Neural cell (in vitro differentiated cells): ENCODE results near the gene PTPRT. TPM values are rescaled to one million over a fixed set of nuclear protein-coding genes. Genes with fewer than 3 reads are reported as not detected.

Experiments
- H2AFZ ChIP-seq: fragments of 200-600, 300-800 bp; sonication (generic), shearing (Covaris generic); 2 replicates; pipeline ENCODE4 v1.6.0; 2014; ENCODE audit warnings: low read depth, mild to moderate bottlenecking, antibody characterized with exemption, low read length, moderate library complexity
- H3F3A ChIP-seq: fragments of 200-600 bp; shearing (Covaris generic); 2 replicates; pipeline ENCODE4 v1.6.1; 2016; ENCODE audit warnings: mild to moderate bottlenecking, moderate library complexity, mixed read lengths, antibody characterized with exemption, low read length; ENCODE audit not compliant: insufficient read depth, poor library complexity, severe bottlenecking
- H3K27ac ChIP-seq: fragments of 200-600, 300-800 bp; sonication (generic), shearing (Covaris generic); 2 replicates; pipeline ENCODE4 v1.5.1; 2014; ENCODE audit warnings: mild to moderate bottlenecking, low read length, moderate library complexity
- H3K27me3 ChIP-seq: fragments of 300-800, 200-600 bp; sonication (generic), shearing (Covaris generic); 2 replicates; pipeline ENCODE4 v1.6.0; 2014; ENCODE audit warnings: mild to moderate bottlenecking, low read depth, low read length, moderate library complexity; ENCODE audit not compliant: insufficient read depth
- H3K36me3 ChIP-seq: fragments of 300-800, 200-600 bp; sonication (generic), shearing (Covaris generic); 2 replicates; pipeline ENCODE4 v1.5.1; 2014; ENCODE audit warnings: mild to moderate bottlenecking, antibody characterized with exemption, low read length, moderate library complexity; ENCODE audit not compliant: insufficient read depth
- H3K4me2 ChIP-seq: fragments of 300-800, 200-600 bp; sonication (generic), shearing (Covaris generic); 2 replicates; pipeline ENCODE4 v1.6.0; 2014; ENCODE audit warnings: mild to moderate bottlenecking, low read length
- H3K4me3 ChIP-seq: fragments of 300-800, 200-600 bp; sonication (generic), shearing (Covaris generic); 2 replicates; pipeline ENCODE4 v1.5.1; 2014; ENCODE audit warnings: mild to moderate bottlenecking, low read length, moderate library complexity
- H3K79me2 ChIP-seq: fragments of 200-600 bp; shearing (Covaris generic); replicated peaks from 2 replicates; pipeline ENCODE4 v1.6.0; 2014; ENCODE audit warnings: mild to moderate bottlenecking, low read length, moderate library complexity; ENCODE audit not compliant: insufficient read depth
- H3K9ac ChIP-seq: fragments of 300-800, 200-600 bp; sonication (generic), shearing (Covaris generic); 2 replicates; pipeline ENCODE4 v1.6.1; 2016; ENCODE audit warnings: mild to moderate bottlenecking, low read length, mixed read lengths
- H3K9me2 ChIP-seq: fragments of 200-600 bp; shearing (Covaris generic); 2 replicates; pipeline ENCODE4 v1.6.1; 2016; ENCODE audit warnings: mild to moderate bottlenecking, low read length, mixed read lengths; ENCODE audit not compliant: insufficient read depth
- H3K9me3 ChIP-seq: fragments of 200-600, 300-800 bp; sonication (generic), shearing (Covaris generic); 2 replicates; pipeline ENCODE4 v1.6.1; 2016; ENCODE audit warnings: mild to moderate bottlenecking, mixed run types, low read length, moderate library complexity, mixed read lengths
- H4K20me1 ChIP-seq: fragments of 200-600 bp; shearing (Covaris generic); 2 replicates; pipeline ENCODE4 v1.6.1; 2016; ENCODE audit warnings: mild to moderate bottlenecking, mixed run types; ENCODE audit not compliant: insufficient read depth
- EP300 ChIP-seq: fragments of 450-650 bp; conservative IDR thresholded peaks from 2 replicates; pipeline ENCODE4 v1.6.1; 2014; ENCODE audit warnings: antibody characterized with exemption, mild to moderate bottlenecking, moderate library complexity; ENCODE audit not compliant: poor library complexity, severe bottlenecking
- EZH2 ChIP-seq: fragments of 200-600, 300-800 bp; shearing (Covaris generic), sonication (generic); IDR thresholded peaks from 2 replicates; pipeline ENCODE4 v1.6.1; 2014; ENCODE audit warnings: antibody characterized with exemption, low read length, borderline replicate concordance, mild to moderate bottlenecking; ENCODE audit not compliant: insufficient read depth, poor library complexity, severe bottlenecking
- MXI1 ChIP-seq: fragments of 450-650 bp; conservative IDR thresholded peaks from 2 replicates; pipeline ENCODE4 v1.6.1; 2014; ENCODE audit warnings: antibody characterized with exemption, mild to moderate bottlenecking; ENCODE audit not compliant: poor library complexity, severe bottlenecking
- POLR2AphosphoS5 ChIP-seq: IDR thresholded peaks from 2 replicates; pipeline ENCODE4 v1.6.1; 2012
- RAD21 ChIP-seq: fragments of 450-650 bp; conservative IDR thresholded peaks from 2 replicates; pipeline ENCODE4 v1.6.1; 2014; ENCODE audit warnings: antibody characterized with exemption, mild to moderate bottlenecking, moderate library complexity
- SMC3 ChIP-seq: fragments of 450-650 bp; conservative IDR thresholded peaks from 2 replicates; pipeline ENCODE4 v1.6.1; 2014; ENCODE audit warnings: antibody characterized with exemption, mild to moderate bottlenecking, moderate library complexity; ENCODE audit not compliant: poor library complexity
- TAF1 ChIP-seq: IDR thresholded peaks from 2 replicates; pipeline ENCODE4 v1.6.1; 2012; ENCODE audit warnings: low read depth
- polyA plus RNA-seq: library from polyadenylated mRNA; depleted of rRNA; stranded (reverse); fragments of >200 nt; gene quantifications from 2 replicates; pipeline ENCODE4 v1.2.3, GENCODE V29; 2014
- TF ChIP-seq, protein P1 (sequence below): fragments of 450-650 bp; IDR thresholded peaks from 2 replicates; pipeline ENCODE4 v1.5.1; 2014; ENCODE audit warnings: antibody characterized with exemption, mild to moderate bottlenecking, moderate library complexity; ENCODE audit not compliant: poor library complexity, severe bottlenecking
- TF ChIP-seq, protein P2 (sequence below): IDR thresholded peaks from 2 replicates; pipeline ENCODE4 v1.6.1; 2012; ENCODE audit warnings: borderline replicate concordance

PTPRT gene
- polyA plus RNA-seq, 1 donor from 2014 or later, result 9.2 TPM

DNA sequence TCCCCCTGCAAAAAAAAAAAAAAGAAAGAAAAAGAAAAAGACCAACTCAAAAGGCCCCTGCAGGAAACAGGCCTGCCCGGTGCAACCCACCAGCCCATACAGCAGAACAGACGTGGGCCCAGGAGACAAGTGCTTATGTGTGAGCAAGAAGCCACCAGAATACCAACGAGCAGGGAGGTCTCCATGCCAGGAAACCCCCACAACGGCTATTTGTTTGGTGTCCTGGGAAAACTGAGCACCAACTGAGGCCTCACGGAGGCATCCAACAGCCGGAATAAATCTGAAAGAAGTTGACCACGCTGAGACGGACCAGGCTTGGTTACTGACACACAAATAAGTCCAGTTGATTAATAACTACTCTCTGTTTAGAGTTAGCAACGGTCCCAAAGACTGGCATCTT, 29.7 kb downstream of the PTPRT start:
- Histone ChIP-seq H3K36me3 (no peaks in the 10 kb centered on the region), H3K9ac (no peak overlapping the region), H2AFZ (no peak overlapping the region), H4K20me1 (no peaks in the 10 kb centered on the region), H3K27me3 (no peaks in the 10 kb centered on the region), H3K79me2 (no peaks in the 10 kb centered on the region), H3K27ac (no peak overlapping the region), H3F3A (no peaks in the 10 kb centered on the region), H3K9me2 (no peaks in the 10 kb centered on the region), H3K9me3 (no peaks in the 10 kb centered on the region), H3K4me2 (no peak overlapping the region), H3K4me3 (no peak overlapping the region)
- TF ChIP-seq, protein P1, sequence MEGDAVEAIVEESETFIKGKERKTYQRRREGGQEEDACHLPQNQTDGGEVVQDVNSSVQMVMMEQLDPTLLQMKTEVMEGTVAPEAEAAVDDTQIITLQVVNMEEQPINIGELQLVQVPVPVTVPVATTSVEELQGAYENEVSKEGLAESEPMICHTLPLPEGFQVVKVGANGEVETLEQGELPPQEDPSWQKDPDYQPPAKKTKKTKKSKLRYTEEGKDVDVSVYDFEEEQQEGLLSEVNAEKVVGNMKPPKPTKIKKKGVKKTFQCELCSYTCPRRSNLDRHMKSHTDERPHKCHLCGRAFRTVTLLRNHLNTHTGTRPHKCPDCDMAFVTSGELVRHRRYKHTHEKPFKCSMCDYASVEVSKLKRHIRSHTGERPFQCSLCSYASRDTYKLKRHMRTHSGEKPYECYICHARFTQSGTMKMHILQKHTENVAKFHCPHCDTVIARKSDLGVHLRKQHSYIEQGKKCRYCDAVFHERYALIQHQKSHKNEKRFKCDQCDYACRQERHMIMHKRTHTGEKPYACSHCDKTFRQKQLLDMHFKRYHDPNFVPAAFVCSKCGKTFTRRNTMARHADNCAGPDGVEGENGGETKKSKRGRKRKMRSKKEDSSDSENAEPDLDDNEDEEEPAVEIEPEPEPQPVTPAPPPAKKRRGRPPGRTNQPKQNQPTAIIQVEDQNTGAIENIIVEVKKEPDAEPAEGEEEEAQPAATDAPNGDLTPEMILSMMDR, result no peak
- TF ChIP-seq TAF1, result no peak
- TF ChIP-seq, protein P2, sequence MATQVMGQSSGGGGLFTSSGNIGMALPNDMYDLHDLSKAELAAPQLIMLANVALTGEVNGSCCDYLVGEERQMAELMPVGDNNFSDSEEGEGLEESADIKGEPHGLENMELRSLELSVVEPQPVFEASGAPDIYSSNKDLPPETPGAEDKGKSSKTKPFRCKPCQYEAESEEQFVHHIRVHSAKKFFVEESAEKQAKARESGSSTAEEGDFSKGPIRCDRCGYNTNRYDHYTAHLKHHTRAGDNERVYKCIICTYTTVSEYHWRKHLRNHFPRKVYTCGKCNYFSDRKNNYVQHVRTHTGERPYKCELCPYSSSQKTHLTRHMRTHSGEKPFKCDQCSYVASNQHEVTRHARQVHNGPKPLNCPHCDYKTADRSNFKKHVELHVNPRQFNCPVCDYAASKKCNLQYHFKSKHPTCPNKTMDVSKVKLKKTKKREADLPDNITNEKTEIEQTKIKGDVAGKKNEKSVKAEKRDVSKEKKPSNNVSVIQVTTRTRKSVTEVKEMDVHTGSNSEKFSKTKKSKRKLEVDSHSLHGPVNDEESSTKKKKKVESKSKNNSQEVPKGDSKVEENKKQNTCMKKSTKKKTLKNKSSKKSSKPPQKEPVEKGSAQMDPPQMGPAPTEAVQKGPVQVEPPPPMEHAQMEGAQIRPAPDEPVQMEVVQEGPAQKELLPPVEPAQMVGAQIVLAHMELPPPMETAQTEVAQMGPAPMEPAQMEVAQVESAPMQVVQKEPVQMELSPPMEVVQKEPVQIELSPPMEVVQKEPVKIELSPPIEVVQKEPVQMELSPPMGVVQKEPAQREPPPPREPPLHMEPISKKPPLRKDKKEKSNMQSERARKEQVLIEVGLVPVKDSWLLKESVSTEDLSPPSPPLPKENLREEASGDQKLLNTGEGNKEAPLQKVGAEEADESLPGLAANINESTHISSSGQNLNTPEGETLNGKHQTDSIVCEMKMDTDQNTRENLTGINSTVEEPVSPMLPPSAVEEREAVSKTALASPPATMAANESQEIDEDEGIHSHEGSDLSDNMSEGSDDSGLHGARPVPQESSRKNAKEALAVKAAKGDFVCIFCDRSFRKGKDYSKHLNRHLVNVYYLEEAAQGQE, result no peak
- no peak for TF ChIP-seq SMC3
- no peak for TF ChIP-seq RAD21
- no peak for TF ChIP-seq EP300
- no peak for TF ChIP-seq MXI1
- no peak for TF ChIP-seq POLR2AphosphoS5
- no peak for TF ChIP-seq EZH2

DNA sequence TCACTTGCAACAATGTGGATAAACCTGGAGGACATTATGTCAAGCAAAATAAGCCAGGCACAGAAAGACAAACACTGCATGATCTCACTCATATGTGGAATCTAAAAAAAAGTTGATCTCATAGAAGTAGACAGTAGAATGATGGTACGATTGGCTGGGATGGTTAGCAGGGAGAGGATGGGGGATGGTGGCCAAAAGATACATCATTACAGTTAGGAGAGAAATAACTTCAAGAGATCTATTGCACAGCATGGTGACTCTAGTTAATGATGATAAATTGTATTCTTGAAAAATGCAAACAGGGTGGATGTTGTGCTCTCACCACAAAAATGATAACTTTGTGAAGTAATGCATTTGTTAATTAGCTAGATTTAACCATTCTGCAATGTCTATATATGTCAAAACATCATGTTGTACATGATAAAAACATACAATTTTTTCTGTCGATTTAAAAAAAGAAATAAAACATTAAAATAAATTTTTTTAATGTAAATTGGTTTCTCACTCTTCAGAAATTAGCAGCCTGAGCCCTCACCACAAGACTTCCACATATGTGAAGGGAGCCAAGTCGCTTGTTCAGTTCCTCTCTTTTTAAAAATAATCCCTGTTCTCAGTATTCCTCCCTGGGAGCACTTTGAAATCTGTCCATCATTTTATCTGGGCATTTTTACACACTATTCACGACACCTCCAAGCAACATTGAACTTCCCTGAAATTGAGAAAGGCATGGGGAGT, 34.2 kb downstream of the PTPRT start:
- H3K9ac ChIP-seq, result no peak overlapping the region
- no peak overlapping the region for H3K4me3 ChIP-seq
- H3K4me2 ChIP-seq, result no peak overlapping the region
- no peaks in the 10 kb centered on the region for H4K20me1 ChIP-seq
- no peaks in the 10 kb centered on the region for H3K36me3 ChIP-seq
- H3K9me3 ChIP-seq, result peaks cover 5% of the 10 kb centered on the region
- H3K9me2 ChIP-seq, result no peaks in the 10 kb centered on the region
- H3K27ac ChIP-seq, result no peak overlapping the region
- no peak overlapping the region for H2AFZ ChIP-seq
- no peaks in the 10 kb centered on the region for H3K79me2 ChIP-seq
- H3F3A ChIP-seq, result no peaks in the 10 kb centered on the region
- H3K27me3 ChIP-seq, result no peaks in the 10 kb centered on the region
- TF ChIP-seq RAD21 (no peak), EP300 (no peak), POLR2AphosphoS5 (no peak), EZH2 (no peak), MXI1 (no peak), SMC3 (no peak), TAF1 (no peak)
- TF ChIP-seq, protein P1, result no peak
- TF ChIP-seq, protein P2, result no peak
